GM10248 (cell line): ENCODE data around the gene TPSAB1.

Experiments used
- CTCF ChIA-PET: fragments of 300-600 bp; sonication (Branson Sonifier 250); formaldehyde crosslinking; extraction: SDS; loops from one replicate; lab custom pipeline; 2021; ENCODE audit warnings: antibody characterized with exemption; lab: Yijun Ruan, JAX
- POLR2A ChIA-PET: fragments of 350-650 bp; sonication (Branson Sonifier 250); formaldehyde crosslinking; extraction: SDS; loops from one replicate; lab custom pipeline; 2020; ENCODE audit warnings: antibody characterized with exemption; lab: Yijun Ruan, JAX
- DNase-seq: peaks from one replicate; pipeline ENCODE4 v3.0.0; 2012; ENCODE audit errors: extremely low spot score
- CTCF ChIP-seq: IDR thresholded peaks from 2 replicates; pipeline ENCODE4 v1.5.1; 2012; ENCODE audit warnings: mild to moderate bottlenecking, low read depth; ENCODE audit errors: extremely low read depth, missing control alignments, control extremely low read depth

The TPSAB1 gene

DNA sequence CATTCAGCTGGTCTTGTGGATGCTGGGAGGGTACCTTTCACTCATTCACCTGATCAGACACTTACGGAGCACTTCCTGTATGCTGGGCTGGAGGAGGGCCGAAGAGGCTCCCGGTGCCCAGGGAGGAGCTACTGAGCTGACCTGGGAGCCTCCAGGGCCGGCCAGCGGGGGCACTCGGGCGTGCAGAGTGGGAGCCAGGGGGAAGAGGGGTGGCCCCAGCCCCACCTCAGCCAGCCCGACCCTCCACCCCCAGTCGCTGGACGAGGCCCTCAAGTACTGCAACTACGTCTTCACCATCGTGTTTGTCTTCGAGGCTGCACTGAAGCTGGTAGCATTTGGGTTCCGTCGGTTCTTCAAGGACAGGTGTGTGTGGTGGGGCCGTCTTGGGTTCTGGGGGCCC lies 25.8 kb upstream of the TPSAB1 start:
- no peak for DNase-seq
- ChIA-PET CTCF (no interaction called here), POLR2A (no interaction called here)
- no peak for TF ChIP-seq CTCF

- CTCF ChIA-PET, result no interaction called here
- no peak for DNase-seq
- POLR2A ChIA-PET, result no interaction called here
- no peak for TF ChIP-seq CTCF
These were observed 24.8 kb upstream of the TPSAB1 start for GRCh38 chr16:1215574-1216295.

DNA sequence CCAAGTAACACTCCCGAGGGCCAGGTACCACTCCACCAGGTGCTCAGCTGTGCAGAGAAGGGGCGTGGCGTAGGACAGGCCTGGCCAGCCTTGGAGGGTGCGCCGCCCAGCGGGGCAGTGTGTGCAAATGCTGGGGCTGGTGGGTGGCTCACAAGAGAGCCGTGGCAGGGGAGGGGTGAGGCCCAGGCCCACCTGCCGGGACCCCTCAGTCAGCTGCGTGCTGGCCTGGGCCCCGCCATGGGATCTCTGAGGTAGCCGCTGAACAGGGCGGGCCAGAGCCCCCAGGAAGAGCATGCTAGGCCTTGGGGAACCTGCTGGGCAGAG lies 24.2 kb upstream of the TPSAB1 start:
- no peak for TF ChIP-seq CTCF
- no peak for DNase-seq
- ChIA-PET POLR2A (no interaction called here), CTCF (no interaction called here)

DNA sequence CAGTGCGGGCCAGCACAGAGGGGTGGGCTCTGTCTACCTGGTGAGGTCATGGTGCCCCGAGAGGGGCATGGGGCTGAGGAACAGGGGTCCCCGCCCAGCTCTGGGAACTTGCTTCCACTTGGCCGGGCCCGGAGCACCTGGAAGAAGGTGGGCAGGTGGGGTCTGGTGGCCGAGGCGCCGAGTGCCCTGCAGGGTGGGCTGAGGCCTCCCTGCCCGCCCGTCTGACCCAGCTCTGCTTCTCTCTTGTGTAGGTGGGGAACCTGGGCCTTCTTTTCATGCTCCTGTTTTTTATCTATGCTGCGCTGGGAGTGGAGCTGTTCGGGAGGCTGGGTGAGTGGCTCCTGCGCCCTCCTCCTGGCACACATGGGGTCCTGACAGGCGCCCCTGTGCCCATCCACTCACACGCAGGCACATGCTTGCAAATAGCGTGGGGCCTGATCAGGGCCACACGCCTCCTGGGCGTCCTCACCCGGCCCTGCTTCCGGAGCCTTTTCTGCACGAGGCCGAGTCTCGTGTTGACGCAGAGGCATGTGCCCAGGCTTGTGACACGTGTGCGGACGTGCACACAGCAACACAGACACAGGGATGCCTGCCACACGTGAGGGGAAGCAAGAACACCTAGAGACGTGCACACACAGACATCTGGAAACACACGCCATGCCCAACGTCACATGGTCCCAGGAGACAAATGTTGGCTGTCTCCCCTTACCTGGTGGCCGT lies 23.7 kb upstream of the TPSAB1 start:
- no peak for DNase-seq
- CTCF ChIA-PET, result no interaction called here
- no peak for TF ChIP-seq CTCF
- POLR2A ChIA-PET, result no interaction called here

DNA sequence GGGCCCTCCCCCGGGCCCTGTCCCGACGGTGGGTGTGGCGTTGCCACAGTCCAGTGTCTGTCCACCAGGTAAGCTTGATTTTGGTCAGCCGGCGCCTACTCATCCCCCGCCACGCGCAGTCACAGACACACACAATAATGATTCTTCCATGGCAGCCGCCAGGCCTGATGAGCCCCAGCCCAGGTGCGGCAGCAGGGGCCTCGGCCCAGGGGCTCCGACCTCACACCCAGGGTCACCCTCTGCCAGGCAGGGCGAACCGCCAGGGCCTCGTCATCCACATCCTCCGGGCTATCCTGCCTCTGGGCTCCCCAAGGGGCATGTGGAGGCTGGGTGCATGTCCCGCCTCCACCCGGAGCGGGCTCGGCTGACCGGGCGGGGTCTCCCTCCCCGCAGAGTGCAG lies 23.0 kb upstream of the TPSAB1 start:
- POLR2A ChIA-PET, result no interaction called here
- no peak for TF ChIP-seq CTCF
- CTCF ChIA-PET, result no interaction called here
- DNase-seq, result no peak

DNA sequence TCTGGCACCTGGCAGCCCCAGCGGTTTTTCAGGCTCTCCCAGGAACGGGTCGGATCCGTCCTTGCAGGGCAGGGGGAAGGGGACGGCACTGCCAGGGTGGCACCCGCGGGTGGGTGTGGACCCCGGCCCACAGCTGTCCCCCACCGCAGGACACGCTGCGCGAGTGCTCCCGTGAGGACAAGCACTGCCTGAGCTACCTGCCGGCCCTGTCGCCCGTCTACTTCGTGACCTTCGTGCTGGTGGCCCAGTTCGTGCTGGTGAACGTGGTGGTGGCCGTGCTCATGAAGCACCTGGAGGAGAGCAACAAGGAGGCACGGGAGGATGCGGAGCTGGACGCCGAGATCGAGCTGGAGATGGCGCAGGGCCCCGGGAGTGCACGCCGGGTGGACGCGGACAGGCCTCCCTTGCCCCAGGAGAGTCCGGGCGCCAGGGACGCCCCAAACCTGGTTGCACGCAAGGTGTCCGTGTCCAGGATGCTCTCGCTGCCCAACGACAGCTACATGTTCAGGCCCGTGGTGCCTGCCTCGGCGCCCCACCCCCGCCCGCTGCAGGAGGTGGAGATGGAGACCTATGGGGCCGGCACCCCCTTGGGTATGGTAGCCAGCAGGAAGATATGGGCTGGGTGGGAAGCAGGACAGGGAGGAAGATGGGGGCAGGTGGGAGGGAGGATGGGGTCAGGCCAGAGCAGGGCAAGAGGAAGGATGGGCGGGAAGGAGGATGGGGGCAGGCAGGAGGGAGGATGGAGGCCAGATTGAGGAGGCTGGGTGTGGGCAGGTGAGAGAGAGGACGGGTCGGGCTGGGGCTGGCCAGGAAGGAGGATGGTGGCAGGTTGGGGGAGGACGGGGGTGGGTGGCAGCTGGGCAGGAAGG lies 22.2 kb upstream of the TPSAB1 start:
- CTCF ChIA-PET, result no interaction called here
- POLR2A ChIA-PET, result no interaction called here
- no peak for TF ChIP-seq CTCF
- DNase-seq, result no peak
